ENCODE data around the gene AGXT2. TPM values are rescaled to one million over a fixed set of nuclear protein-coding genes. Genes with fewer than 3 reads are reported as not detected.
"Not testable (repeated sequence)": the region's sequence is repeated elsewhere in the genome, so short reads cannot be mapped to it uniquely, and the experiment has no call there.

AGXT2 gene
- total and polyA plus RNA-seq, 2 donors: 0.05 TPM; not detected in 1

DNA sequence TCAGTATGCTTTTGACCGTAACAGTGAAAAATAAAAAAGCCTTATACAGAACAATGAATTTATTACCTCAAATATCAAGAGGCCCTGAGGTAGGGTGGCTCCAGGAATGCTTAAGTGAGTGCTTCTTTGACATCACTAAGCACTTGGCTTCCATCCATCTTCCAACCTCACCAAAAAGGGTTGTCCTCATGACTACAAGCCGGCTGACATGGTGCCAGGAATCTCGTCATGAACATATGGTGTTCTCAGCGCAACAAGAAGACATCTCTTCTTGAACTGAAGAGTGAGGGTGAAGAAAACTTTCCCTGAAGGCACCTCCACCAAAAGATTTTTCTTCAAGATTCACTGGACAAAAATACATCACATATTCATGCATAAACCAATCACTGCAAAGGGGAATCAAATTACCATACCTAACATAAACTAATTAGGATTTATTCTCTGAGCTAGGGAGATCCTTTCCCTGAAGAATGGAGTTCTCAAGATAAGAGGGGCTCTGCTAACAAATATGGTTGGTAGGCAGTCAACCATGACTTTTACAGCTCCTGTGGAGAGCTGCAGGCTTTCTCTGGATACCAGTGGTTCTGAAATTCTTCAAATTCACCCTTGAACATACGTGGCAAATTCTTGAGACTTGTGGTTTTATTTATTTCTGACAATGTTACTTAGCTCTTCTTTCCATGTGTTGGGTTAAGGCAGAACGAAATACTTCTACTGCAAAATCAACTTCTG lies 49.5 kb downstream of the AGXT2 start:
- Histone ChIP-seq H3K36me3 (ENCODE audit: insufficient read depth) (no peaks in the 10 kb centered on the region), H3K4me1 (ENCODE audit: insufficient read depth) (no peaks in the 10 kb centered on the region), H3K27ac (ENCODE audit: low read depth) (no peak overlapping the region), H3K4me3 (ENCODE audit: low read depth, low read length) (no peak overlapping the region)
- no peak for DNase-seq (ENCODE audit: extremely low spot score)
- WGBS: 70% methylated on average over 6 of the region's 6 CpGs

DNA sequence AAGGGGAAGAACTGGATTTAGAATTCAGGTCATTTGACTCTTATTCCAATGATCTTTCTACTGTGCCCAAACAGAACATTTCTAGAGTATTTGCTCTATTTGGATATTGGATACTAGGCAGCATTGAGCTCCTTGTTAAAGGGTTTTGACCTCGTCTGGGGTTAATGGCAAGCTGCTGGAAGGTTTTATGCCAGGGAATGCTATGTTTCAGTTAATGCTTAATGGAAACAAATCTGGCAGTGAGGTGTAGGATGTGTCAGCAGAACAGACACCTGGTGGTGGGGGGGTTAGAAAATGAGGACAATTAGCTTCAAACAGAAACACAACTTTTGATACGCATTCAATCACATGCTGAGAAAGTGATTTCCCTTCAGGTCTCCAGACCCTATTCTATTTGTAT lies 51.5 kb downstream of the AGXT2 start:
- WGBS: 83% methylated on average over 2 of the region's 2 CpGs
- Histone ChIP-seq H3K4me1 (ENCODE audit: insufficient read depth) (no peaks in the 10 kb centered on the region), H3K36me3 (ENCODE audit: insufficient read depth) (no peaks in the 10 kb centered on the region), H3K4me3 (ENCODE audit: low read depth, low read length) (no peak overlapping the region), H3K27ac (ENCODE audit: low read depth) (no peak overlapping the region)
- no peak for DNase-seq (ENCODE audit: extremely low spot score)

DNA sequence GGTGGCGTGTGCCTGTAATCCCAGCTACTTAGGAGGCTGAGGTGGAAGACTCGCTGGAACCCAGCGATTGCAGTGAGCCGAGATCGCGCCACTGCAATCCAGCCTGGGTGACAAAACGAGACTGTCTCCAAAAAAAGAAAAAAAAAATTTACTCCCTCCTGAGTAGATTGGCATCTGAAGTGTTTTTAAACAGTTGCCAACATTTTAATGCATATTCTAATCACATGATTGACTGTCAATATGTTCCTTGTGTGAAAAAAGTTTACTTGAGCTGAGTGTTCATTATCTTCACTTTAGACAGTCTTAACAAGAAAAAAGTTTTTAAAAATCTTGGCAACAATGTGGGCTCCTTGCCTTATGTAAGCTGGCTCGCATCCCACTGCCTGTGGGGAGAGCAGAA lies 53.8 kb downstream of the AGXT2 start:
- no peaks in the 10 kb centered on the region for H3K36me3 ChIP-seq (ENCODE audit: insufficient read depth)
- no peak overlapping the region for H3K27ac ChIP-seq (ENCODE audit: low read depth)
- no peak overlapping the region for H3K4me3 ChIP-seq (ENCODE audit: low read depth, low read length)
- no peak for DNase-seq (ENCODE audit: extremely low spot score)
- H3K4me1 ChIP-seq (ENCODE audit: insufficient read depth): no peaks in the 10 kb centered on the region
- WGBS: 77% methylated on average over 8 of the region's 8 CpGs

DNA sequence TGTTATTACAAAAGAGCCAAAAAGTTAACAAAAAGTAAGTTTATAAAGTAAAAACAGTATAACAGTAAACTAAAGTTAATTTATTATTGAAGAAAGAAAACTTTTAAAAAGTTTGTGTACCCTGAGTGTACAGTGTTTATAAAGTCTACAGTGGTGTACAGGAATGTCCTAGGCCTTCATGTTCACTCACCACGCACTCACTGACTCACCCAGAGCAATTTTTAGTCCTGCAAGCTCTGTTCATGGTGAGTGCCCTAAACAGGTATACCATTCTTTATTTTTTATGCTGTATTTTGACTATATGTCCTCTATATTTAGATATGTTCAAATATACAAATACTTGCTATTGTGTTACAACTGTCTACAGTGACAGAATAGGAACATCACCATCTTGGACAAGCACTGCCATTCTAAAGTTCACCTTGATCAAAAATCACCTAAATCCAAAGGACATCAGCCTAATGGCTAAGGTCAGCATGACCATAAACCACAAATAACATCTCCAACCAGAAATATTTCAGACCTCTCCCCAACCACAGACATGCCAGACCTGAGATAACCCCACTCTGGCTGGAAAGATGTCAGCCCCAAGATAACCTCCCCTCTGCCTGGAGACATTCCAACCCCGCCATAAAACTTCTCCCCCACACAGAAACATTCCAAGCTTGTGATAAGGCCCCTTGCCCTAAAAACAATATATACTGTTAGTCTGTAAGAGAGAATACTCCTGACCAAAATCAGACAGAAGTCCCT lies 56.1 kb downstream of the AGXT2 start:
- H3K4me3 ChIP-seq (ENCODE audit: low read depth, low read length): no peak overlapping the region
- no peaks in the 10 kb centered on the region for H3K4me1 ChIP-seq (ENCODE audit: insufficient read depth)
- no peak overlapping the region for H3K27ac ChIP-seq (ENCODE audit: low read depth)
- no peaks in the 10 kb centered on the region for H3K36me3 ChIP-seq (ENCODE audit: insufficient read depth)
- WGBS: 66% methylated on average over 2 of the region's 2 CpGs
- no peak for DNase-seq (ENCODE audit: extremely low spot score)

DNA sequence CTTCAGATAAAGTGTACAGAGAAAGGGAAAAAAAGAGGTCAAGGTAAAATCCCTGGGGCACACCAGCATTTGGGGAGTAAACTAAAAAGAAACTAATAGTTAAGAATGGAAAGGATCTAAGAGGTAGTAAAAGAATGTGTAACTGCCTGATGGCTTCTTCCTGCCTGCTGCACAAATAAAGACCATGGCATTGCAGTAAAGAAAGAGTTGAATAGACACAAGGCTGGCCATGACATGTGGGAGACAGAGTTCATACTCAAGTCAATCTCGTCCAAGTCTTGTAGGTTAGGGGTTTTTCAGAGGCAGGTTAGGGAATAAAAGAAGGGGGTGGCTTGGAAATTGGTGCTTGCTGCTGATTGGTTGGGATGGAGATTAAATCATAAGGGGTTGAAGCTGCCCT lies 60.8 kb downstream of the AGXT2 start:
- Histone ChIP-seq H3K4me1 (ENCODE audit: insufficient read depth) (no peaks in the 10 kb centered on the region), H3K27ac (ENCODE audit: low read depth) (no peak overlapping the region), H3K36me3 (ENCODE audit: insufficient read depth) (no peaks in the 10 kb centered on the region), H3K4me3 (ENCODE audit: low read depth, low read length) (no peak overlapping the region)
- 95% methylated on average over 1 of the region's 1 CpG for WGBS
- DNase-seq (ENCODE audit: extremely low spot score): no peak

DNA sequence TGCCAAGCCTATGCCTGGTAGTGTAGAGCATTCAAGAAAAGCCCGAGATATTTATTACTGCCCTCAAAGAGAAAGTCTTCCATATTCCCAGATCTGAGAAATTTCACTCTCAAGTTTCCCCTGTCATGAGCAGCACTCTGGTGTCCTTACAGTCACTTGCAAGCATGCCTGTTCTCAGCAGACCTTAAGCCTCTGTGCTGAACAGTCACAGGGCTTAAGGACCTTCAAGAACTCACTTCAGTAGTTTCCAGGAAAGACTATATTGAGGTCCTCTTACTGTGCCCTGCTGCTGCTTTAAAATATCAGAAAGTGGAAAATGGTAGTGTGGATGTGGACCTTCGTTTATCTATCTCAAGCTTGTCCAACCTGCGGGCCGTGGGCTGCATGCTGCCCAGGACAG lies 64.9 kb downstream of the AGXT2 start:
- WGBS: 87% methylated on average over 4 of the region's 4 CpGs
- Histone ChIP-seq H3K27ac (ENCODE audit: low read depth) (no peak overlapping the region), H3K36me3 (ENCODE audit: insufficient read depth) (no peaks in the 10 kb centered on the region), H3K4me1 (ENCODE audit: insufficient read depth) (no peaks in the 10 kb centered on the region), H3K4me3 (ENCODE audit: low read depth, low read length) (no peak overlapping the region)
- no peak for DNase-seq (ENCODE audit: extremely low spot score)

DNA sequence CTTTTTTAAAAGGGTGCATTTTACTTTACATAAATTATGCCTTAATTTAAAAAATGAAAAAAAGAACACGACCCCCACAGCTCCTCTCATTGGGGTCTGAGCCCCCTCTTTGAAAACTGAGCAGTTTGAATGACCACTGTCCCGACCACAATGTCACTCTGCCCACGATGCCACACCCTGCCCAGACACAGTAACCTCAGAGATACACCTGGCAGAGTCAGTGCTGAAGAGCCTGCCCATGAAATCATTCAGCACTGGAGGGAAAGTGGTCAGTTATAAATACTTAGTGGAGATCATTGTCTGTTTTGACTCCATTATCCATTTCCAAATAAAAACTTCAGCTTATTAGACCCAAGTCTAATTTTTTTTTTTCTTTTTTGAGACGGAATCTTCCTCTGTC lies 69.1 kb downstream of the AGXT2 start:
- no peak overlapping the region for H3K27ac ChIP-seq (ENCODE audit: low read depth)
- H3K36me3 ChIP-seq (ENCODE audit: insufficient read depth): no peaks in the 10 kb centered on the region
- DNase-seq (ENCODE audit: extremely low spot score): no peak
- WGBS: 70% methylated on average over 4 of the region's 4 CpGs
- H3K4me3 ChIP-seq (ENCODE audit: low read depth, low read length): no peak overlapping the region
- no peaks in the 10 kb centered on the region for H3K4me1 ChIP-seq (ENCODE audit: insufficient read depth)

DNA sequence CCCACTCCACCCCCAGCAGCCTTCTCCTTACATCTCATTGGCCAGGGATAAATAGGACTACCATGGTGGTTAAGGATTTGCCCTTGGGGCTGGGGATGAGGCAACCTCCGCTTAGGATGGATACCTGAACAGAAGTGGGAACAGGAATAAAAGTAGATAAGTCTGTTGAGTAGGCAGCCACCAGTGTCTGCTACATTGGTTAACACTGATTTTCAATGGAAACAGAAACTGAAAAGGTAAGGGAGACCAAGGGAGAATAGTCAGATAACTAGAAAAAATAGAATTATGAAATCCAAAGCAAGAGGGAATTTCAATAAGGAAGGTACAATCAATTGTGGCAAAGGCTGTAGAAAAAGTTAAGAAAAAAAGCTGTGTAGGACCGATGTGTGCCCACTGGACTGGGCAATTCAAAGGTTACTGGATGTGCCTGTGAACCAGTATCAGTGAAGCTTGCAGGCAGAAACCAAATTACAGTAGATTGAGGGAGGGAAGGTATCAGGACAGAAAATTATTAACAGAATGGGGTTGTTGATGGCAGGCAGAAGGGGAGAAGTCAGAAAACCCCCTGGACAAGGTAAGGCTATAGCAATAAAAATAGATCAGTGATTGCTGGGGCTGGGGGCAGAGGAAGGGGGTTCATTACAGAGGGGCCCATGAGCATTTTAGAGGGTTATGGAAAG lies 69.7 kb downstream of the AGXT2 start:
- Histone ChIP-seq H3K27ac (ENCODE audit: low read depth) (no peak overlapping the region), H3K36me3 (ENCODE audit: insufficient read depth) (no peaks in the 10 kb centered on the region), H3K4me1 (ENCODE audit: insufficient read depth) (no peaks in the 10 kb centered on the region), H3K4me3 (ENCODE audit: low read depth, low read length) (no peak overlapping the region)
- no peak for DNase-seq (ENCODE audit: extremely low spot score)
- WGBS: 76% methylated on average over 2 of the region's 2 CpGs

DNA sequence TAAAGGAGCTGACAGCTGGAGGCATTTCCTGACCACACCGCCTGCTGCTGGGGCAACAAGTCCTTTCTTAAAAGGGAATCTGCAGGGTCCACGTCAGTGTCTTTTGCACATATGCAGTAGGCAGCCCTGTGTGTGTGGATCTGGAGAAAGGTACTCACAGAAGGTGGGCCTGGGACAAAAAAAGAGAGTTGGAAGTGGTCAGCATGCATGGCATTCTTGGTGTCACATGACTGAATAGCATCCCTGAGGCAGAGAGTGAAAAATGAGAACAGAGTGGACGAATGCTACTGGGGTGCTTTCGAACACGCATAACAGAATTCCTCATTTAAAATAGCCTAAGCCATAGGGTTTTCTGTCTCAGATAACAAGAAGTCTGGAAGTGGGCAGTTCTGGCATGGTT lies 71.4 kb downstream of the AGXT2 start:
- Histone ChIP-seq H3K4me1 (ENCODE audit: insufficient read depth) (no peaks in the 10 kb centered on the region), H3K4me3 (ENCODE audit: low read depth, low read length) (no peak overlapping the region), H3K27ac (ENCODE audit: low read depth) (no peak overlapping the region), H3K36me3 (ENCODE audit: insufficient read depth) (no peaks in the 10 kb centered on the region)
- WGBS: 82% methylated on average over 5 of the region's 5 CpGs
- no peak for DNase-seq (ENCODE audit: extremely low spot score)

DNA sequence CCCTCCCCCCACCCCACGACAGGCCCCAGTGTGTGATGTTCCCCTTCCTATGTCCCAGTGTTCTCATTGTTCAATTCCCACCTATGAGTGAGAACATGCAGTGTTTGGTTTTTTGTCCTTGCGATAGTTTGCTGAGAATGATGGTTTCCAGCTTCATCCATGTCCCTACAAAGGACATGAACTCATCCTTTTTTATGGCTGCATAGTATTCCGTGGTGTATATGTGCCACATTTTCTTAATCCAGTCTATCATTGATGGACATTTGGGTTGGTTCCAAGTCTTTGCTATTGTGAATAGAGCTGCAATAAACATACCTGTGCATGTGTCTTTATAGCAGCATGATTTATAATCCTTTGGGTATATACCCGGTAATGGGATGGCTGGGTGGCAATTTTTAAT lies 76.1 kb downstream of the AGXT2 start:
- 90% methylated on average over 2 of the region's 4 CpGs for WGBS
- H3K4me3 ChIP-seq (ENCODE audit: low read depth, low read length); H3K27ac ChIP-seq (ENCODE audit: low read depth); H3K36me3 ChIP-seq (ENCODE audit: insufficient read depth); DNase-seq (ENCODE audit: extremely low spot score); H3K4me1 ChIP-seq (ENCODE audit: insufficient read depth): not testable (repeated sequence)

DNA sequence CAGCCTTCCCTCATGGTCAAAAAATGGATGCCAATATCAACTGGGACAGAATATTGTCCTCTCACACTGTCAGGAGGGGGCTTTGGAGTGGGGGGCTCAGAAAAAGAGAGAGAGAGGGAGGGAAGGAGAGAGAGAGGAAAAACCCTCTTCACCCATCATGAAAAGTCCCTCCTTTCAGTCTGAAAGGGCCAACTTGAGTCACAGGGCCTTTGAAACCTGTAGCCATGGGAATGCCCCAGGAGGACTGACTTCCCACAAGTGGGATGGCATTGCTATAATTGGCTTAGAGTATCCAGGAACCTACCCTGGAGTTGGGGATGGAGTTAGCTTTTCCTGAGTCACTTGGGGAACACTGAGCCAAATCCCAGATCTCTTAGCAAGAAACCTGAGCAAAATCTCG lies 77.2 kb downstream of the AGXT2 start:
- H3K27ac ChIP-seq (ENCODE audit: low read depth): no peak overlapping the region
- no peaks in the 10 kb centered on the region for H3K4me1 ChIP-seq (ENCODE audit: insufficient read depth)
- DNase-seq (ENCODE audit: extremely low spot score): no peak
- no peak overlapping the region for H3K4me3 ChIP-seq (ENCODE audit: low read depth, low read length)
- no peaks in the 10 kb centered on the region for H3K36me3 ChIP-seq (ENCODE audit: insufficient read depth)
- WGBS: 84% methylated on average over 1 of the region's 1 CpG

DNA sequence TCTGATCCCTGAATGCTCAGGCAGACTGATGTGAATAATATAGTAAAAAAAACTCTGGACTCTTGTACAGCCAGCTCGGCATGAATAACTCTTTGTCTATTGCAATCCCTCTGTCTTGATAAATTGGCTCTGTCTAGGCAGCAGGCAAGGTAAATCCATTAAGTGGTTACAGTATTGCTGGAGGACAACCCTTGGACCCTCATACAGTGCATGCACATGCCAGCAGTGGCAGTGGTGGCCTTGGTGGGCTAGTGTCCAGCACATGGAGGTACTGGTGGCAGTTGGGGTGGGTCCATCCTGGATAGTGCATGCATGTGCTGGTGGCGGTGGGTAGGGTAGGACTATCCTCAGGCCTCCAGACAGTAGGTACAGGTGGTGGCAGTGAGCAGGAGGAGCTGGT lies 79.5 kb downstream of the AGXT2 start:
- H3K4me1 ChIP-seq (ENCODE audit: insufficient read depth): no peaks in the 10 kb centered on the region
- H3K4me3 ChIP-seq (ENCODE audit: low read depth, low read length): no peak overlapping the region
- no peak for DNase-seq (ENCODE audit: extremely low spot score)
- no peak overlapping the region for H3K27ac ChIP-seq (ENCODE audit: low read depth)
- no peaks in the 10 kb centered on the region for H3K36me3 ChIP-seq (ENCODE audit: insufficient read depth)
- 93% methylated on average over 2 of the region's 2 CpGs for WGBS

DNA sequence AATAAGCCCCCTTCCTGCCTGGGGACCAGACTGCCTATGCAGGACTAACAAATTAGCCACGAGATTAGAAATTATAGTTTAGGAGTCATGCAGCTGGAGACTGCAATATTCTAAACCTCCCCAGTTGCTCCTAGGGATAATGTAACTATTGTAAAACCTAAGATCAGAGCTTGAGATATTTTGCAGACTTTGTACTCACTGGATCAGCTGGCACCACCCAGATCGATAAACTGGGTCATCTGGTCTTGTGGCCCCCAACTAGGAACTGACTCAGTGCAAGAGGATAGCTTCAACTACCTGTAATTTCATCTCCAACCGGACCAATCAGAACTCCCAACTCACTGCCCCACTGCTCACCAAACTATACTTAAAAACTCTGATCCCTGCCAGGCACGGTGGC lies 80.2 kb downstream of the AGXT2 start:
- 93% methylated on average over 4 of the region's 4 CpGs for WGBS
- DNase-seq (ENCODE audit: extremely low spot score): no peak
- H3K4me1 ChIP-seq (ENCODE audit: insufficient read depth): no peaks in the 10 kb centered on the region
- H3K4me3 ChIP-seq (ENCODE audit: low read depth, low read length): no peak overlapping the region
- H3K27ac ChIP-seq (ENCODE audit: low read depth): no peak overlapping the region
- H3K36me3 ChIP-seq (ENCODE audit: insufficient read depth): no peaks in the 10 kb centered on the region

DNA sequence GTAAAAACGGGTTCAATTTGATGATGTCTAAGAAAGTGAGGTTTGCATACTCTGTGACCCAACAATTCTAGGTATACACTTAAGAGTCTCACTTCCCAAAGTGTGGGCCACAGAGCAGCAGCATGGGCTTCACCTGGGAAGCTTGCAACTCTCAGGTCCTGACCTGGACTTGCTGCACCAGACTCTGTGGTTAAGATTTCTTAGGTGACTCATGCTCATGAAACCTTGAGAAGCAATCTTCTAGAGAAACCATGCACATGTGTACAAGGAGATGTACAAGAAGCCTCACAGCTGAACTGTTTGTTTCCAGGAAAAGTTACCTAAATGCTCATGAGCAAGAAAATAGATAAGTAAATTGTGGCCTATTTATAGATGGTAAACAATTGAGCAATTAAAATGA lies 88.4 kb downstream of the AGXT2 start:
- DNase-seq (ENCODE audit: extremely low spot score): no peak
- peaks cover 2% of the 10 kb centered on the region for H3K36me3 ChIP-seq (ENCODE audit: insufficient read depth)
- no peak overlapping the region for H3K4me3 ChIP-seq (ENCODE audit: low read depth, low read length)
- 90% methylated on average over 1 of the region's 1 CpG for WGBS
- no peak overlapping the region for H3K27ac ChIP-seq (ENCODE audit: low read depth)
- H3K4me1 ChIP-seq (ENCODE audit: insufficient read depth): peaks cover 1% of the 10 kb centered on the region
